Omental fat pad (tissue), 4 donors: ENCODE data around the gene WNT8B. TPM values are rescaled to one million over a fixed set of nuclear protein-coding genes. Genes with fewer than 3 reads are reported as not detected.

ENCODE experiments used
- ATAC-seq: fragments of 150-250 bp; one replicate; pipeline ENCODE4 v1.9.1; 2016; ENCODE audit warnings: mild to moderate bottlenecking, moderate library complexity; ENCODE audit not compliant: low FRiP score
- DNase-seq: peaks from one replicate; pipeline ENCODE4 v3.0.0-alpha.2; 2019; ENCODE audit warnings: low spot score
- CTCF ChIP-seq, 3 donors: fragments of 450-650 bp; IDR thresholded peaks; one replicate each; pipeline ENCODE4 v1.5.1; 2016 to 2017; ENCODE audit warnings: antibody characterized with exemption in 3 of 3, mild to moderate bottlenecking in 3 of 3, moderate library complexity in 2 of 3
- total RNA-seq, 4 donors: library from RNA; depleted of rRNA; stranded (reverse); fragments of >200 nt; gene quantifications; one replicate each; pipeline ENCODE4 v1.1.0, GENCODE V29; 2016

WNT8B gene
- total RNA-seq, 4 donors from 2014 or later, result not detected

- ATAC-seq (no peak), DNase-seq (no peak)
- TF ChIP-seq CTCF (IDR thresholded peaks at IDR 0.05), result no peak
Observed at GRCh38 chr10:100522945-100523344, 60.1 kb downstream of the WNT8B start.

GRCh38 chr10:100524206-100524605 lies 61.4 kb downstream of the WNT8B start:
- no peak for TF ChIP-seq CTCF (IDR thresholded peaks at IDR 0.05)
- DNase-seq (no peak), ATAC-seq (no peak)

- ATAC-seq (no peak), DNase-seq (no peak)
- no peak for TF ChIP-seq CTCF (IDR thresholded peaks at IDR 0.05)
Observed at GRCh38 chr10:100524638-100525037, 61.8 kb downstream of the WNT8B start.

- no peak for TF ChIP-seq CTCF (IDR thresholded peaks at IDR 0.05)
Observed at GRCh38 chr10:100528123-100528886, 65.5 kb downstream of the WNT8B start.

GRCh38 chr10:100528921-100529474 lies 66.2 kb downstream of the WNT8B start:
- no peak for DNase-seq

More at GRCh38 chr10:100528123-100528886, 65.5 kb downstream of the WNT8B start:
- no peak for DNase-seq
- no peak for ATAC-seq

DNA sequence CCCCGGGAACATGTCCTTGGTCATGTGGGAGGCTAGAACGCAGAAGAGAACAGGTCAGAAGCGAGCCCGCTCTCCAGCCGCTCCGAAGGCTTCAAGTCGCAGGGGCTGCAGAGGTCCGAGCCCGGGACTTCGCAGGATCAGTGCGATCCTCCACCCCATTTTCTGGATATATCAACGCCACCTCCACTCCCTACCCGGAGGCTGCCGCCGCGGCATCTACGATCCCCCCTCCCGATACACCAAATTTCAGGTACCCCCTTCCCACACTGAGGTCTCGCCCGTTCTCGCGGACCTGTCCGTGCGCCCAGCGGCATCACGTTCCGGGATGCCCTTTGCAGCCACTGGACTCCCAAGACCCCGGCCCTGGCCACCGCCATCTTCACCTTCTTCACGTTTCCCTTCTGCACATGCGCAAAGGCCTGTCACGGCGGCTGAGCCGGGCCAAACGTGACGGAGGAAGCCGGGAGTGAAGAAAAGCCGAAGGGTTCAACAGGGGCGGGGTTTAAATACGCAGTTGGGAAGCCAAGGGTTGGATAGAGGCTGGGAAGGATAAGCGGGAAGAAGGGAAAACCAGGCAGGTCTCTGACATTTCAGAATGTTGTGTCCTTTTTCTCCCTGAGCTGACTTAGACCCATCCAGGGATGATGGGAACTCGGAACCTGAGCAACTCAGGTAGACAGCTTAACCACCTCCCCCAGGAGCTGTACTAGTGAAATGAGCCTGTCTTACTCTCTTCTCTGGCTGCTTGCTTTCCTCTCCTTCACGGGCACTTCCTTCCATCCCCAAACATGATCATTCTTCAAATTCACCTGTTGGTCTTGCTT lies 66.9 kb downstream of the WNT8B start, which contains the start of gene NDUFB8:
NDUFB8 (minus strand) TSS at position 397 of the 824 bp plus-strand sequence; CDS start at position 377, 20 bp downstream.
- TF ChIP-seq CTCF (IDR thresholded peaks at IDR 0.05), result no peak
- peak; percentile 74 for DNase-seq
- peak; percentile 84 for ATAC-seq

More at GRCh38 chr10:100528921-100529474, 66.2 kb downstream of the WNT8B start:
- peak; percentile 19 for ATAC-seq
- TF ChIP-seq CTCF (IDR thresholded peaks at IDR 0.05), result no peak
